Measurements from ENCODE around the gene PRSS1. TPM values are rescaled to one million over a fixed set of nuclear protein-coding genes. Genes with fewer than 3 reads are reported as not detected.
"Not testable (repeated sequence)": the region's sequence is repeated elsewhere in the genome, so short reads cannot be mapped to it uniquely, and the experiment has no call there.

Gene PRSS1
- total RNA-seq, 1 experiment from 2014 or later: not detected

DNA sequence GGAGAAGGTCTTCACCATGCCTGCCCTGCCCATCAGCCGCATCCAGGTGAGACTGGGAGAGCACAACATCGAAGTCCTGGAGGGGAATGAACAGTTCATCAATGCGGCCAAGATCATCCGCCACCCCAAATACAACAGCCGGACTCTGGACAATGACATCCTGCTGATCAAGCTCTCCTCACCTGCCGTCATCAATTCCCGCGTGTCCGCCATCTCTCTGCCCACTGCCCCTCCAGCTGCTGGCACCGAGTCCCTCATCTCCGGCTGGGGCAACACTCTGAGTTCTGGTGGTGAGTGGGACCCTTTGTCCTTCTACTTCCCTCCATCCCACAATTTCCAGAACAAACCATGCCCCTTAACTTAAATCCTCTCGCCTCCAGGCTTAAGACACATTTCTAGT, 24.0 kb downstream of the PRSS1 start:
- no peak for DNase-seq (ENCODE audit: low spot score)

DNA sequence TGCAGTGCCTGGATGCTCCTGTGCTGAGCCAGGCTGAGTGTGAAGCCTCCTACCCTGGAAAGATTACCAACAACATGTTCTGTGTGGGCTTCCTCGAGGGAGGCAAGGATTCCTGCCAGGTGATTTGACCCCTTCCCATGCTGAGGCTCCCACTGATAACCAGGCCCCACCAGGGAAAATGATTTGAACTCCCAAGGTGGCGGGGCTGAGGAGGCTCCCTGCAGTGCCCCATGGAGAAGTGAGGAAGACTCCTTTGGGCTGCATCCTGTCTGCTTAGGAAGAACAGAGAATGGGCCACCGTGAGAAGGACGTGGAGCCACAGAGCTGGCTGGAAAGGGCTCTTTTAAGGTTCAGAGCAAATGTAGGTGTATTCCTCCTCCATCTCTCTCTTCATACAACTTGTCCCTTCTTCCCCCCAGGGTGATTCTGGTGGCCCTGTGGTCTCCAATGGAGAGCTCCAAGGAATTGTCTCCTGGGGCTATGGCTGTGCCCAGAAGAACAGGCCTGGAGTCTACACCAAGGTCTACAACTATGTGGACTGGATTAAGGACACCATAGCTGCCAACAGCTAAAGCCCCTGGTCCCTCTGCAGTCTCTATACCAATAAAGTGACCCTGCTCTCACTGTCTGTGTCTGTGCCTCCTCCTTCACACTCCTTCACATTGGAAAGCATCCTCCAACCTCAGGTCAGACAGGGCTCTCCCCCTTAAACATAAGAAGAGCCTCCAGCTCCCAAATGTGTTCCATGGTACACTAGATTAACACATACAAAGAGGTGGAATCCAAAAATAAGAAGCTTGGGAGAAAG, 24.9 kb downstream of the PRSS1 start:
- DNase-seq (ENCODE audit: low spot score): no peak

DNA sequence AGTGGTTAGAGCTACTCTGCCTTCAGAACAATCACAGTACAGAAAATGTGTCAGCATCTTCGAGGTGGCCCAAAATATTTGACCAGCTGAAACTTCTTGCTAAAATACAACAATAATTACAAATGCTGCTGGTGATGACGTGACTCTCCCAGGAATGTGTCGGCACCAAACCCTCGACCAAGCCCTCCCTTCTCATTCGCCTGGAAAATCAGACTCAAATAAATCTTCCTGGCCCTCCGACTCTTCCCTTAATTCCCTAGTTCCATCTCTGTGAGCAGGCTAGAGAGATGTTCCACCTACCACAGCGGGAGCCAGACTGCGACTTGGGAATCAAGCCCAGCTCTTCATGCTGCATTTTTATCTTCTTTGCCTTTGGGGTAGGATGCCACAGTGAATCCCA, 25.6 kb downstream of the PRSS1 start:
- peak; percentile 76 for DNase-seq (ENCODE audit: low spot score)

DNA sequence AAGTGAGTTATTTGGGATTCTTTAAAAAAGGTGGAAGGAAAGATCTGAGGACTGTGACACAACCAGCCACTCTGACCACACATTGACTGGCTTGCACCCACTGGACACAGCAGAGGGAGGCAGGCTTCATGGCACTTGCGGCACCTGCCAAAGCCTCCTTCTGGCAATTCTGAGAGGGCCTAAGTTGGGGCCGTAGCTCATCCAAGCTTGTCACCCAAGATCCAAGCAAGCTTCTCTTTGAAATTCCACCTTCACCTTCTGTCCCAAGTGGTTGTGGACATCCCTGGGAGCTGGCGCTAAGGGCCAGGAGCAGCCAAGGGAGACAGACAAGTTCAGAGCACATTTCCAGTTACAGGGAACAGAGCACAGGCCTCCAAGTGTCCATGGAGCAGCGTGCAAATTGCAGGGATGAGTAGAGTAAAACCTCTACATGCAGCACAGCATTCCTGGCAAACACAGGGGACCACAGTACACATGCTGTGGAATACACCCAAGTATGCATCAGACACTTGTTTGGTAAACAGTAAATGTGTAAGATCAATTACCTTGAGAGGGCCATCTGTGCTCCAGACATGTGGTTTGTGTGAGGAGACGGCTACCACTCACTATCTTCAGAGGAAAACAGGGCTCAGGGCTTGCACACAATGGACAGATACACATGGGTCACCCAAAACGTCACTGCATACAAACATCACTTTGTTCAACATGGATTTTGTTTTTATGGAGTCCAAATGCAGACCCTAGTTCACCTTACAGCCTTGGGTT, 26.3 kb downstream of the PRSS1 start:
- DNase-seq (ENCODE audit: low spot score): not testable (repeated sequence)

DNA sequence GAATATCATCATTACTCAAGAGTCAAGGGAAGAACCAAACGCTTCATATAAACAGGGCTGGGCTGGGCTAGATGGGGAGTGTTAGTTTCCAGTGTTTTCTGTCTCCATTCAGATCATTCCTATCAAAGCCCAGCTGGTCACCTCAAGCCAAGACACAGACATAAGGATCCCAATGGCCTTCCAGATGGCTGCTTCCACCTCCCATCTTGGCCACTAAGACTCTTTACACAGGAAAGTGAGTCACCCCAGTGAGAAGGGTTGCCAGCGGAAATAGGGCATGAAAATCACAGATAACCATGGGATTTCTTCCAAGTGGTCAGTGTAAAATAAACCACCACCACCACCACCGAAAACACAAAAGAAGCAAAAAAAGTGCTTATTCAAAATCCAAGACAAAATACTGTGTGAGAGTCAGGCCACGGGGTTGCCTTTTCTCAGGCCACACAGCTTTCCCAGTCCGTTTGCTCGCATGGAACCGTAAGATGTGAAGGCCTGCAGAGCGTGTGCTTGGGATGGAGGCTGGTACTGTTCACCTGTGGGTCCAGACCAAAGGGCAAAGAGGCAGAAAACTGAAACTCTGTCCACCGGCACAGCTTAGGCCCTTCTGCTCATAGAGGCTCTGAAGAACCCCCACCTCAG, 27.1 kb downstream of the PRSS1 start:
- peak; percentile 88 for DNase-seq (ENCODE audit: low spot score)

DNA sequence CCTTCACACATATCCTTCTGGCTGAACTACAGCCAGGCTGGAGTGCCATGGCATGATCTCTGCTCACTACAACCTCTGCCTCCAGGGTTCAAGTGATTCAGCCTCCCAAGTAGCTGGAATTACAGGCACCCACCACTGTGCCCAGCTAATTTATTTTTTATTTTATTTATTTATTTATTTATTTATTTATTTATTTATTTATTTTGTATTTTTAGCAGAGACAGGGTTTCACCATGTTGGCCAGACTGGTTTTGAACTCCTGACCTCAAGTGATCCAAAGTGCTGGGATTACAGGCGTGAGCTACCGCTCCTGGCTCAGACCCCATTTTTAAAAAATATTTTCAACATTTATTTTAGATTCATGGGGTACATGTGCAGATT, 27.6 kb downstream of the PRSS1 start:
- DNase-seq (ENCODE audit: low spot score): not testable (repeated sequence)

DNA sequence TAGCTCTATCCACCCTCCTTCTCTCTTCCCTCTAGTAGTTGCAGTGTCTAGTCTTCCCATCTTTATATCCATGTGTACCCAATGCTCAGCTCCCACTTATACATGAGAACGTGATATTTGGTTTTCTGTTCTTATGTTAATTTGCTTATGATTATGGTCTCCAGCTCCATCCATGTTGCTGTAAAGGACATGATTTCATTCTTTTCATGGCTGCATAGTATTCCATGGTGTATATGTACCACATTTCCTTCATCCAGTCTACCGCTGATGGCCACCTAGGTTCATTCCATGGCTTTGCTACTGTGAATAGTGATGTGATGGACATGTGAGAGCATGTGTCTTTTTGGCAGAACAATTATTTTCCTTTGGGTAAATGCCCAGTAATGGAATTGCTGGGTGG, 28.0 kb downstream of the PRSS1 start:
- no peak for DNase-seq (ENCODE audit: low spot score)

DNA sequence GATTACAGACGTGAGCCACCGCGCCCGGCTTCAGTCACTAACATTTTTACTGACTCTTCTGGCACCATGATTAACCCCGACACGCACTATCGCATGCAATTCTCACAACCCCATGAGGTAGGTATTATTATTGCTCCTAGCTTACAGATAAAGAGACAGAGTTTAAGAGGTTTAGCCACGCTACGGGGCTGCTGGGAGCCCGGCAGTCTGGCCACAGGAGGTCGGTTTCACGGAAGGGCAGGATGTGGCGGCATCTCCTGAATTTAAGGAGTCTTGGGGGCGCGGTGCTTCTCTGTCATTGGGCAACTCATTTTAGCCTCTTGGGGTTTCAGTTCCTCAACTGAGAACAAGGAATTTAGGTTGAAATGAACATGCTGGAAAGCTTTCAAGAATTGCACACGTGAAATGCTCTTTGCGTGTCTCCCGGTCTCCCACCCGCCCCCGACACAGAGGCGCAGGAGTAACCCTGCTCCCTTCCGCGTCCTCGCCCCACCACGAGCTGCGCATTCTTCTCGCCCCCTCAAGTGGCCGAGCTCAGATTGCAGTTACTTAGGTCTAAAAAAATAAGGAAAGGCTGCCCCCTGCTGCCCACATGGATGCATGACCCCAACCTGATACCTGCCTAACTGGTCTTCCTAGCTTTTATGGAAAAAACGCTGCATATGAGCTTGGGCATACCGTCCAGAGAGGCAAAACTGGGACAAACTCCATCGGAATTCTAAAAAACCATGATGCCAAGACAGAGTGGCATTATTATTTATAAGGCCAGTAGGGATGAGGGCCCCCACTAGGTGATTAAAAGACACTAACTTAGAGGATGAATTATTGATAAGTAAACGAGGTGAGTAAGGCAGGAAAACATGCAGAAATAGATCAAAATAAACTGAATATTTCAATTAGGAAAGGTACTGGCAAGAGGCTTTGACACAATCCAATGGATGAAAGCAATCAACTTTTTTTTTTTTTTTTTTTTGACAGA, 33.9 kb downstream of the PRSS1 start:
- DNase-seq (ENCODE audit: low spot score): peak; percentile 87

DNA sequence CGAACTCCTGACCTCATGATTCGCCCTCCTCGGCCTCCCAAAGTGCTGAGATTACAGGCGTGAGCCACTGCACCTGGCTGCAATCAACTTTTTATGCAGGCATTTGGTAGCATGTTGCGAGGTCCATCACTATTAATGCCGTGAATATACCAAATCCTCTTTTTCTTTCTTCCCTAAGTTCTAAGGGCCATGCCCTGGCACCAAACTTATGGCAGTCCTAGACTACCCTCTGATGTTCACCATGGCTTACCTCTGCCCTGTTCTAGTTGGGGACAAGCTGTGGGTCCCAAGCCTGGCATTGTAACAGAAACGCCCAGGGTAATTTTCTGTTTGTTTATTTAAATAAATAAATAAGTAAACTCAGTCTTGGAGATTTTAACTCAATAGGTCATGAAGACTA, 34.8 kb downstream of the PRSS1 start:
- no peak for DNase-seq (ENCODE audit: low spot score)

DNA sequence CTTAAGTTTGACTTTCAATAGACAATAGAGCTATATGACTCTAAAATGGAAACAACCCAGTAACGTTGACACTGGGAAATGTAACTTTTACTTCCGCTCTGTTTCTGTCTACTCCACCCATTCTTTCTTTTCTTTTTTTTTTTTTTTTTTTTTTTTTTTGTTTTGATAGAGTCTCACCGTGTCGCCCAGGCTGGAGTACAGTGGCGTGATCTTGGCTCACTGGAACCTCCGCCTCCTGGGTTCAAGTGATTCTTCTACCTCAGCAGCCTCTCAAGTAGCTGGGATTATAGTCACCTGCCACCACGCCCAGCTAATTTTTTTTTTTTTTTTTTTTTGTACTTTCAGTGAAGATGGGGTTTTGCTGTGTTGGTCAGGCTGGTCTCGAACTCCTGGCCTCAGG, 35.4 kb downstream of the PRSS1 start:
- DNase-seq (ENCODE audit: low spot score): no peak

DNA sequence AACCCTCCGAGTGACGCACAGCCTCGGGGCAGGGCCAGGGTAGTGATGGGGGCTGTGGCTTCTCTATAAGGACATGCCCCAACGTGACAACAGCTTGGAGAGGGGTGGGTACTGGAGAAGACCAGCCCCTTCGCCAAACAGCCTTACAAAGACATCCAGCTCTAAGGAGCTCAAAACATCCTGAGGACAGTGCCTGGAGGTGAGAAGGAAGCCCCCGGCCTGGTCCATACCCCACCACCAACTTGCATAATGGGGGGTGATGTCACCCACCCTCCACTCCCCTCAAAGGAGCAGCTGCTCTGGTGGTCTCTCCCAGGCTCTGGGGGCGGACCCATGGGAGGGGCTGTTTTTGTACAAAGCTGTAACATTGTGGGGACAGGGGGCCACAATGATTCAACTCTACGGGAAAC, 36.6 kb downstream of the PRSS1 start:
- DNase-seq (ENCODE audit: low spot score): no peak

DNA sequence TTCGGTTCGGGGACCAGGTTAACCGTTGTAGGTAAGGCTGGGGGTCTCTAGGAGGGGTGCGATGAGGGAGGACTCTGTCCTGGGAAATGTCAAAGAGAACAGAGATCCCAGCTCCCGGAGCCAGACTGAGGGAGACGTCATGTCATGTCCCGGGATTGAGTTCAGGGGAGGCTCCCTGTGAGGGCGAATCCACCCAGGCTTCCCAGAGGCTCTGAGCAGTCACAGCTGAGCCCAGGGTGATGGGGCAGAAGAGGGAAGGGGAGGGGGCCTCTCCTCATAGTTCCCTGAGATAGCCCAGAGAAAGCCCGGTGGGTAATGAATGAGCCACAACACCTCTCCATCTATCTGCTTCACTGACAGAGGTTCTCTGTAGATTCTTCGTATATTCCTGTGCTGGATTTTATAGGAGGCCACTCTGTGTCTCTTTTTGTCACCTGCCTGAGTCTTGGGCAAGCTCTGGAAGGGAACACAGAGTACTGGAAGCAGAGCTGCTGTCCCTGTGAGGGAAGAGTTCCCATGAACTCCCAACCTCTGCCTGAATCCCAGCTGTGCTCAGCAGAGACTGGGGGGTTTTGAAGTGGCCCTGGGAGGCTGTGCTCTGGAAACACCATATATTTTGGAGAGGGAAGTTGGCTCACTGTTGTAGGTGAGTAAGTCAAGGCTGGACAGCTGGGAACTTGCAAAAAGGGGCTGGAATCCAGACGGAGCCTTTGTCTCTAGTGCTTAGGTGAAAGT, 37.9 kb downstream of the PRSS1 start:
- DNase-seq (ENCODE audit: low spot score): no peak

DNA sequence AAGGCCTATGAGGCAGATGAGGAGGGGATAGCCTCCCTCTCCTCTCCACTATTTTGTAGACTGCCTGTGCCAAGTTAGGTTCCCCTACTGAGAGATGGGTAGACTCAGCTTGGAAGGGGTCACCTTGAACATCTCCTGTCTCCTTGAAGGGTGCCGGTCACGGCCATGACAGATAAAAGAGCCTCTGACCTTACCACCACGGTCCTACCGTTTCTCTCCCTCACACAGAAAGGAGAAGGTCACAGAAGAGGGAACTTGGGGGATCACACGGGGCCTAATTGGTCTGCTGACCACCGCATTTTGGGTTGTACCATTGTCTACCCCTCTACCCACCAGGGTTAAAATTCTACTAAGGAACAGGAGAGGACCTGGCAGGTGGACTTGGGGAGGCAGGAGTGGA, 38.5 kb downstream of the PRSS1 start:
- DNase-seq (ENCODE audit: low spot score): no peak

DNA sequence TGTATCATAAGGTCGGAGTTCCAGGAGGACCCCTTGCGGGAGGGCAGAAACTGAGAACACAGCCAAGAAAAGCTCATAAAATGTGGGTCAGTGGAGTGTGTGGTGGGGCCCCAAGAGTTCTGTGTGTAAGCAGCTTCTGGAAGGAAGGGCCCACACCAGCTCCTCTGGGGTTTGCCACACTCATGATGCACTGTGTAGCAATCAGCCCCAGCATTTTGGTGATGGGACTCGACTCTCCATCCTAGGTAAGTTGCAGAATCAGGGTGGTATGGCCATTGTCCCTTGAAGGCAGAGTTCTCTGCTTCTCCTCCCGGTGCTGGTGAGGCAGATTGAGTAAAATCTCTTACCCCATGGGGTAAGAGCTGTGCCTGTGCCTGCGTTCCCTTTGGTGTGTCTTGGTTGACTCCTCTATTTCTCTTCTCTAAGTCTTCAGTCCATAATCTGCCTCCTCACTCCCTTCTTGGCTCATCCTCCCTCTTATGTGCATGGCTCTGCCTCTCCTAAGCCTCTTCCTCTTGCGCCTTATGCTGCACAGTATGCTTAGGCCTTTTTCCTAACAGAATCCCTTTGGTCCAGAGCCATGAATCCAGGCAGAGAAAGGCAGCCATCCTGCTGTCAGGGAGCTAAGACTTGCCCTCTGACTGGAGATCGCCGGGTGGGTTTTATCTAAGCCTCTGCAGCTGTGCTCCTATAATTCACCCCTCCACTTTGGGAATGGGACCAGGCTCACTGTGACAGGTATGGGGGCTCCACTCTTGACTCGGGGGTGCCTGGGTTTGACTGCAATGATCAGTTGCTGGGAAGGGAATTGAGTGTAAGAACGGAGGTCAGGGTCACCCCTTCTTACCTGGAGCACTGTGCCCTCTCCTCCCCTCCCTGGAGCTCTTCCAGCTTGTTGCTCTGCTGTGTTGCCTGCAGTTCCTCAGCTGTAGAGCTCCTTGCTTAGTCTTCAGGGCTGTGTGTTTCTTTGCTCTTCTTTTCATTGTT, 39.3 kb downstream of the PRSS1 start:
- no peak for DNase-seq (ENCODE audit: low spot score)

DNA sequence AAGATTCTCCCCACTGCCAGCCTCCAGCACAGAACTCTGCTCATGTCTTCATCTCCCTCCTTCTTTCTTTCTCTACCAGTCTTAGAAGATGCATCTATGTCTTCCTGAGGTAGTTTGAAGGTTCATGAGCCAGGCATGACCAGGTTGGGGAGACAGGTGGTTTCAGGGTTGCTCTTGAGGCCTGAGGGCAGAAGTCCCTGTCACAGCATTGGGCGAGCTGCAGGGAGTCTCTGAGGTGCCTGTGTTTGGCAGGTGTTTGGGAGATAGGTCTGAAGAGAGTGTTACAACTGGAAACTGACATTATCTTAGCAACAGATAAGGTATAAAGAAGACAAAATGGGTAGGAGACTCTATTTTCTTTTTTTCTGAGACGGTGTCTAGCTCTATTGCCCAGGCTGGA, 40.2 kb downstream of the PRSS1 start:
- DNase-seq (ENCODE audit: low spot score): no peak

DNA sequence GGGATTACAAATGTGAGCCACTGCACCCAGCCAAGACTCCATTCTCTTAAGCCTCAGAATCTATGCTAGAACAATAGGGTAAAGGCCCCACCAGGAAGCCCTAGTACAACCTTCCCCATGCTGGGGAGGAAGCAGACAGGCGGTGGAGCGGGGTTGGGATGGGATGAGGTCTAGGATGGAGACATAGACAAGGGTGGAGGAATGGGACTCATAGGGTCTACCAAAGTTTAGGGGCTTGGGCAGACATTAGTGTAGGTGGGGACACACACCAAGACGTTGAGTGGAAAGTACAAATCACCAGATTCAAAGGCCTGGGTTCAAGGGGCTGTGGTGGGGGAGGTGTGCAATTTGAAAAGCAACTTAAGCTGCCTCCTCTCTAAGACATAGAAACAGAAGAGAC, 40.8 kb downstream of the PRSS1 start:
- DNase-seq (ENCODE audit: low spot score): no peak

DNA sequence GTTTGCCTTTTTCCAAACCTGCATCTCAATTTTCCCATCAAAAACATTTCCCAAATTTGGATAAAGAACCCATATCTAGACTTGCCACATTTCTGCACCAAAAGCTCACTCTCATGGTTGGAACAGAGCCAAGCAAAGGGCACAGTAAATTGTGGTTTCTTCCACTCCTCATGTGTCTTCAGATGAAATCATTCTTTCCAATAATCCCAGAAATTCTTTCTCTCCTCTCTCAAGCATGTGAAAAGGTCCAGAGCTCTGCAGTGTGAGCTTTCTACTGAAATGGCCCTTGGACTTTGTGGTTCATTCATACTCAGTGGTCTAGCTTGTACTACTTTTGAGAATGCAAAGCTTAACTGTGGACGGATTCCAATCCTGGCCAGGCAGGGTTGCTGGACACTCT, 41.3 kb downstream of the PRSS1 start:
- DNase-seq (ENCODE audit: low spot score): no peak

DNA sequence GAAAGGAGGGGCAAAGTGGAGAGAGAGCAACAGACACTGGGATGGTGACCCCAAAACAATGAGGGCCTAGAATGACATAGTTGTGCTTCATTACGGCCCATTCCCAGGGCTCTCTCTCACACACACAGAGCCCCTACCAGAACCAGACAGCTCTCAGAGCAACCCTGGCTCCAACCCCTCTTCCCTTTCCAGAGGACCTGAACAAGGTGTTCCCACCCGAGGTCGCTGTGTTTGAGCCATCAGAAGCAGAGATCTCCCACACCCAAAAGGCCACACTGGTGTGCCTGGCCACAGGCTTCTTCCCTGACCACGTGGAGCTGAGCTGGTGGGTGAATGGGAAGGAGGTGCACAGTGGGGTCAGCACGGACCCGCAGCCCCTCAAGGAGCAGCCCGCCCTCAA, 42.2 kb downstream of the PRSS1 start:
- no peak for DNase-seq (ENCODE audit: low spot score)

DNA sequence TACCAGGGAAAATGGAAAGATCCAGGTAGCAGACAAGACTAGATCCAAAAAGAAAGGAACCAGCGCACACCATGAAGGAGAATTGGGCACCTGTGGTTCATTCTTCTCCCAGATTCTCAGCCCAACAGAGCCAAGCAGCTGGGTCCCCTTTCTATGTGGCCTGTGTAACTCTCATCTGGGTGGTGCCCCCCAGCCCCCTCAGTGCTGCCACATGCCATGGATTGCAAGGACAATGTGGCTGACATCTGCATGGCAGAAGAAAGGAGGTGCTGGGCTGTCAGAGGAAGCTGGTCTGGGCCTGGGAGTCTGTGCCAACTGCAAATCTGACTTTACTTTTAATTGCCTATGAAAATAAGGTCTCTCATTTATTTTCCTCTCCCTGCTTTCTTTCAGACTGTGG, 42.9 kb downstream of the PRSS1 start:
- no peak for DNase-seq (ENCODE audit: low spot score)

DNA sequence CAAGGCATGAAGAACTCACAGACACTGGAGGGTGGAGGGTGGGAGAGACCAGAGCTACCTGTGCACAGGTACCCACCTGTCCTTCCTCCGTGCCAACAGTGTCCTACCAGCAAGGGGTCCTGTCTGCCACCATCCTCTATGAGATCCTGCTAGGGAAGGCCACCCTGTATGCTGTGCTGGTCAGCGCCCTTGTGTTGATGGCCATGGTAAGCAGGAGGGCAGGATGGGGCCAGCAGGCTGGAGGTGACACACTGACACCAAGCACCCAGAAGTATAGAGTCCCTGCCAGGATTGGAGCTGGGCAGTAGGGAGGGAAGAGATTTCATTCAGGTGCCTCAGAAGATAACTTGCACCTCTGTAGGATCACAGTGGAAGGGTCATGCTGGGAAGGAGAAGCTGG, 43.3 kb downstream of the PRSS1 start:
- DNase-seq (ENCODE audit: low spot score): no peak

Data from A172 (cell line).